ENCODE results near the gene GAB2.

GAB2 gene

DNA sequence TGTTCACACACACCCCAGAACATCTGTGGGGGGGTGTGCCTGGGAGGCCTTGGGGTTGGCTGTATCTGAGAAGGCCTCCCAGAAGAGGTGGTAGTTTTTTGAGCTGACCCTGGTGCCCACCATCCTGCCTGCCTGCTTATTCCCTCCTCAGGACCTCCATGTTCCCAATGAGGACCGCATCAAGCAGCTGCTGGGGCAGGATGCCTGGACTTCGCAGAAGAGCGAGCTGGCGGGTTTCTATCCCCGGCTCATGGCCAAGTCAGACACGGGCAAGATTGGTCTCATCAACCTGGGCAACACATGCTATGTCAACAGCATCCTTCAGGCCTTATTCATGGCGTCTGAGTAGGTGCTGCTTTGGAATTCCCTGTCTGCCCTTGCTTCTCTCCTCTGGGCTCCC is 211.9 kb downstream of the GAB2 start:
- DNase-seq (ENCODE audit: low read depth) = no peak

DNA sequence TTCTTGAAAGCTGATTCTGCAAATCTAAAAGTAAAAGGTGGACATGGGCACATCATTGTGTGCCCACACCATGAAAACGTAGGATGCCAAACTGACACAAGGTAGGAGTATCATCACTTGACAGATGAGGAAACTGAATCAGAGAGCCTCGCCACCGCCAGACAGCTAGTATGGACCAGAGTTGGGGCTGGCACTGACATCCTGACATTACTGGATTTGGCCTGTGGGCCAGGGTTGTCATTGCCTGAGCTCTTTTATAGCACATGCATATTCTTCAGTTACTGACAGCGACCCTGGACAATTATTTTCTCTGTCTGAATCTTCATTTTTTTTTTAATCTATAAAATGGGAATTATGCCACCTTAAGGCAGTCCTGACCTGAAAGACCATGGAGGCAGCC is 212.4 kb downstream of the GAB2 start:
- no peak for DNase-seq (ENCODE audit: low read depth)

- peak; percentile 65 for DNase-seq (ENCODE audit: low read depth)
Measured at GRCh38 chr11:78203184-78203583, 214.4 kb downstream of the GAB2 start.

DNA sequence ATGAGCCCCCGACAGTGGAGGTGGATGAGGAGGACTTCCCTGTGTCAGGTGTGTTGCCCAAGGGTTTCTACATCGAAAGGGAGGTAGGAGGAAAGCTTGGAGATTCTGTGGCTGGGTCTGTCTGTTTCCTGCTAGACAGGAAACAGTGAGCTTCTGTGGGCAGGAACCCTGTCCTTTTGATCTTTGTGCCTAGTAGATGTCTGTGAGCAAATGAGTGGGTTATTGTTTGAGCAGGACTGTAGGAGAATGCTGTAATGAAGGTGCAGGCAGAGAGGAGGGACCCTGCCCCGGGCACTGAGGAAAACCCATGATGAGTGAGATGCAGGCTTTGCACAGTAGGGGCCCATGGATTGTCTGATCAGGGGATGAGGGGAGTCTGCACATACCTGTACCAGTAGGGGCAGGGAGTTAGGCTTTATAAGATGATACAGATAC is 214.9 kb downstream of the GAB2 start:
- DNase-seq (ENCODE audit: low read depth) = peak; percentile 67

DNA sequence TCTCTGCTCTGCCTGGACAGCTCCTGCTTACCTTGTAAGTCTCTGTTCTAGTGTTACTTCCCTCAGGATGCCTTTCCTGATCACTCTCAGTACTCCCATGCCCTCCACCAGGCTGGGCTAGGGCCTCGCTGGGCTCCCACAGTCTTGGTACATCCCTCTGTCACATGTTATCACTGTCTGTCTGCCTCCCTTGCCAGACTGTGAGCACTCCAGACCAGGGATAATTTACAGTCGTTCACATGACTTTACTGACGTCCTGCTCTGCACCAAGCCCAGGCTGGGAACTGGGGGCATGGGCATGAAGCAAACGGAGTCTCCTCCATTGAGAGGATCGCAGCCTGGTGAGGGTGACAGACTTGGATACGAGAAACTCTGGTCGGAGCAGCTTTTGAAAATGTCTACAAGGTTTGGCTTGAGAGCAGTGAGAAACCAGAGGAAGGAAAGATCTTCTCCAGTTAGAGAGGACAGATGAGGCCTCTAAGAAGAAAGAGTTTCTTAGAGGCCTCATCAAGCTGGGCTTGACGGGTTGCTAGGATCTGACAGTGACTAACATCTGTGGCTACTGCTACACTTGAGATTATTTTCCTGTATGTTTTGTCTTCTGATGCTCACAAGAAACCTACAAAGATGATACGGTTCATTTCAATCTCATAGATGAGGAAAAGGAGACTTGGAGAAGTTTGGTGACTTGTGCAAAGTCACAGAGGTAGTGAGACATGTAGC is 216.4 kb downstream of the GAB2 start:
- no peak for DNase-seq (ENCODE audit: low read depth)

GRCh38 chr11:78200553-78200952 is 217.1 kb downstream of the GAB2 start:
- no peak for DNase-seq (ENCODE audit: low read depth)

DNA sequence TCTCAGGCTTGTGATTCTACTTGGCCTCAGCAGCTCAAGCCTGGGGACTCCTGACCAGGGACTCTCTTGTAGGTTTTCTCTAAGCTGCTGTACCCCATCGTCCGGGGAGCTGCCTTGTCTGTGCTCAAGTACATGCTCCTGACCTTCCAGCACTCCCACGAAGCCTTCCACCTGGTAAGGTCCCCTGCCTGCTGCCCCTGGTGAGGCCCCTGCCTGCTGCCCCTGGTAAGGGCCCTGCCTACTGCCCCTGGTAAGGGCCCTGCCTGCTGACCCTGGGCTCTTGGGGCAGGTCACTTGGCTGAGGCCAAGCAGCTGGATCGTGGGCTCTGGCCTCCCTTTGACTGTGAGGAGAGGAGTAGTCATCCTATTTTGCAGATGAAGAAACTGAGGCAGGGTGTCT is 217.6 kb downstream of the GAB2 start:
- no peak for DNase-seq (ENCODE audit: low read depth)

DNA sequence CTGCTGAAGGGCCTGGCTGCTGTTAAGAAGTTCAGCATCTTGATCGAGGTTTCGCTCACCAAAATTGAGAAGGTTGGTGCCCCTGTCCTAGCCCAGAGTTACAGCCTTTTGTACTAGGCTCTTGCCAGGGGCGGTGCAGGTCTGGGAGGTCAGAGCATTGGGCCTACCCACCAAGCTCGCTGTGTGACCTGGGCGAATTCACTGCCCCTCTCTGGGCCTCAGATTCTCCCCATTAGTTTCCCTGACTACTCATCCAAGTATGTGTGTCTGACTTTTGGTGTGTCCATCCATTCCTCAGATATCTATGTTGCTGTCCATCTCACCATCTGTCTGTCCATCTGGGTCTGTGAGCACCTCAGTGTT is 218.0 kb downstream of the GAB2 start:
- no peak for DNase-seq (ENCODE audit: low read depth)

- DNase-seq (ENCODE audit: low read depth) = no peak
Measured at GRCh38 chr11:78199015-78199652, 218.5 kb downstream of the GAB2 start.

GRCh38 chr11:78197816-78198215 is 219.8 kb downstream of the GAB2 start:
- no peak for DNase-seq (ENCODE audit: low read depth)

DNA sequence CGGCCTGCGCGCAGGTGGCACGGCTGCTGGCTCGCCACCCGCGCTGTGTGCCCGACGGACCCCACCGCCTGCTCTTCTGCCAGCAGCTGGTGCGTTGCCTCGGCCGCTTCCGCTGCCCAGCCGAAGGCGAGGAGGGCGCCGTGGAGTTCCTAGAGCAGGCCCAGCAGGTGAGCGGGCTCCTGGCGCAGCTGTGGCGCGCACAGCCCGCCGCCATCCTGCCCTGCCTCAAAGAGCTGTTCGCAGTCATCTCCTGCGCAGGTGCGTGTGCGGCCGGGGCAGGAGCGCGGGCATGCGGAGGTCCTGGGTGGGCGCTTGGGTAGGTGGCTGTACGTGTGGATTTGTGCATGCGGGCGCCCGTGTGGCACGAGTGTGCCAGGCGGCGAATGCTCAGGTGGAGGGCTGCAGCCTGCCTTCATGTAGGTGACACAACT is 220.9 kb downstream of the GAB2 start:
- no peak for DNase-seq (ENCODE audit: low read depth)

DNA sequence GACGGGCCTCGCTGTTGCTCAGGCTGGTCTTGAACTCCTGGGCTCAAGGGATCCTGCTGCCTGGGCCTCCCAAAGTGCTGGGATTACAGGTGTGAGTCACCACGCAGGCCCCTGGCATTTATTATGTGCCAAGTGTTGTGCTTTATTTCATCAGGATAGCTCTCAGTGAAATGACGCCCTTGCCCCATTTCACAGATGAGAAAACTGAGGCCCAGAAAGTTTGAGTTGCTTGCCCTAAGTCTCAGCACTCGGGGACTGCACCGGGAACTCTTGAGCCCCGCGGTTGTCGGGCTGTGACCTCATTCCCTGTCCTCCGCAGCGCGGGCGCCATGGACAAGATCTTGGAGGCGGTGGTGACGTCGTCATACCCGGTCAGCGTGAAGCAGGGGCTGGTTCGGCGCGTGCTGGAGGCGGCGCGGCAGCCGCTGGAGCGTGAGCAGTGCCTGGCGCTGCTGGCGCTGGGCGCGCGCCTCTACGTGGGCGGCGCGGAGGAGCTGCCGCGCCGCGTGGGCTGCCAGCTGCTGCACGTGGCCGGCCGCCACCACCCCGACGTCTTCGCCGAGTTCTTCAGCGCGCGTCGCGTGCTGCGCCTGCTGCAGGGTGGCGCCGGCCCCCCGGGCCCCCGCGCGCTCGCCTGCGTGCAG is 221.6 kb downstream of the GAB2 start:
- DNase-seq (ENCODE audit: low read depth) = no peak

GRCh38 chr11:78194490-78194889 is 223.1 kb downstream of the GAB2 start:
- DNase-seq (ENCODE audit: low read depth) = no peak

- no peak for DNase-seq (ENCODE audit: low read depth)
Measured at GRCh38 chr11:78193806-78194205, 223.8 kb downstream of the GAB2 start.

DNA sequence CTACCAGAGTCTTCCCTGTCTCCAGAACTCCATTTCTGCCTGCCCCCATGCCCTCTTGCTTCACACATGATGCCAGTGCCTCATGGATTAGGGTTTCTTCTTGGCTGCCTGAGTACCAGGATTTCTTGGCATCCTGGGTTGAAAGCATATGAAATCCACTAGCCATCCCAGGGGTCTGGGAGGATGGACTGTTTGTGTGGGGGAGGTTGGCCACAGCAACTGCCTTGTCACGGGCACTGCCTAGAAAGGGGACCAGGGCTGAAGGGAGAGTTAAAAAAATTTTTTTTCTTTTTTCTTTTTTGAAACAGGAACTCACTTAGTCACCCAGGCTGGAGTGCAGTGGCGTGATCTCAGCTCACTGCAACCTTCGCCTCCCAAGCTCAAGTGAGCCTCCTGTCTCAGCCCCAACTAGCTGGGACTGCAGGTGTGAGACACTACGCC is 224.7 kb downstream of the GAB2 start:
- no peak for DNase-seq (ENCODE audit: low read depth)

GRCh38 chr11:78192223-78192719 is 225.3 kb downstream of the GAB2 start:
- DNase-seq (ENCODE audit: low read depth) = no peak

- no peak for DNase-seq (ENCODE audit: low read depth)
Measured at GRCh38 chr11:78190871-78191538, 226.6 kb downstream of the GAB2 start.

GRCh38 chr11:78190374-78190773 is 227.2 kb downstream of the GAB2 start:
- DNase-seq (ENCODE audit: low read depth) = no peak

GRCh38 chr11:78189851-78190250 is 227.8 kb downstream of the GAB2 start:
- DNase-seq (ENCODE audit: low read depth) = no peak

DNA sequence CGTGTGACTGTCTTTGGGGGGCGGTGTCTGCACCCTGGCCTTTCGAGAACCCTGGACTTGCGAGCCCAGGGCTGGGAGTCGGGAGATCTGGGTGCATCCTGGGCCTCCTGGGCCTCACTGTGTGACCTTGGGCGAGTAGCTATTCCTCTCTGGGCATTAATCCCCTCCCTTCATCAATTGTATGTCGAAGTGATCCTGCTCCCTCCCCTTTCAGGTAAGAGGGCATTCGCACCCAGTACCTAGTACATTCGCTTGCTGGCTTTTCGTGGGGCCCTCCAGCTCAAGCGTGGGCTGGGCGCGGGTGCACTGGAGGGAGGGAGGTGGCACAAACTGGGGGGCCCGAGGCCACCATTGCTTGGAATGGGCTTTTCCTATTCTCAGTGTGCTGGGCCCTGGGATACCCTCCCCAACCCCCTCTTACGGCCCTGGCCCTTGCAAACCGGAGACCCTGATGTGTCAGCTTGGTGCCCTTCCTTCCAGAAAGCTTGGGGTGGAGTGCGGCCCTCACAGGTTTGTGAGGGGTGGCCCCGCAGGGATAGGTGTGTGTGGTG is 228.4 kb downstream of the GAB2 start:
- DNase-seq (ENCODE audit: low read depth) = no peak

GRCh38 chr11:78188286-78189173 is 229.1 kb downstream of the GAB2 start, which contains the start of the genes KCTD21 and USP35:
KCTD21 (minus strand) TSS chr11:78188626; CDS start chr11:78174554, 14,072 bp downstream.
USP35 (plus strand) TSS chr11:78188919; CDS start chr11:78196246, 7,327 bp downstream.
- DNase-seq (ENCODE audit: low read depth) = peak; percentile 83

Measured in T follicular helper cell (primary cell).